DOHH2 (cell line): ENCODE results near the gene TIMELESS.

Experiments
- H3F3A ChIP-seq: fragments of 200-600 bp; sonication (generic), shearing (Covaris generic); 2 replicates; pipeline ENCODE4 v1.6.0; 2016; ENCODE audit warnings: antibody characterized with exemption, mild to moderate bottlenecking; ENCODE audit not compliant: control insufficient read depth, insufficient read depth
- H3K27ac ChIP-seq: fragments of 200-600 bp; sonication (generic); 2 replicates; pipeline ENCODE4 v1.5.1; 2014; ENCODE audit warnings: low read depth, mild to moderate bottlenecking, low read length, moderate library complexity
- H3K27me3 ChIP-seq: fragments of 200-600 bp; sonication (generic); 2 replicates; pipeline ENCODE4 v1.6.1; 2014; ENCODE audit warnings: mild to moderate bottlenecking, low read length, mixed read lengths; ENCODE audit not compliant: control insufficient read depth
- H3K36me3 ChIP-seq: fragments of 200-600 bp; sonication (generic); 2 replicates; pipeline ENCODE4 v1.6.1; 2014; ENCODE audit warnings: mild to moderate bottlenecking, low read length, moderate library complexity, mixed read lengths; ENCODE audit not compliant: control insufficient read depth
- H3K4me1 ChIP-seq: fragments of 200-600 bp; sonication (generic); 2 replicates; pipeline ENCODE4 v1.6.1; 2014; ENCODE audit warnings: mild to moderate bottlenecking, low read length, mixed read lengths; ENCODE audit not compliant: control insufficient read depth
- H3K4me2 ChIP-seq: fragments of 200-600 bp; sonication (generic); 2 replicates; pipeline ENCODE4 v1.6.0; 2014; ENCODE audit warnings: mild to moderate bottlenecking, low read length, moderate library complexity
- H3K4me3 ChIP-seq: fragments of 200-600 bp; sonication (generic); 2 replicates; pipeline ENCODE4 v1.5.1; 2014; ENCODE audit warnings: mild to moderate bottlenecking, low read length, mixed read lengths
- H3K79me2 ChIP-seq: fragments of 200-600 bp; sonication (generic); 2 replicates; pipeline ENCODE4 v1.6.1; 2014; ENCODE audit warnings: mild to moderate bottlenecking, low read length, mixed read lengths; ENCODE audit not compliant: control insufficient read depth
- H3K9me2 ChIP-seq: fragments of 200-600 bp; sonication (generic); replicated peaks from 2 replicates; pipeline ENCODE4 v1.6.1; 2014; ENCODE audit warnings: mild to moderate bottlenecking, low read length, mixed read lengths; ENCODE audit not compliant: control insufficient read depth
- H3K9me3 ChIP-seq: fragments of 200-600 bp; sonication (generic); 2 replicates; pipeline ENCODE4 v1.6.1; 2014; ENCODE audit warnings: antibody characterized with exemption, low read length, mixed read lengths; ENCODE audit not compliant: control insufficient read depth, insufficient read depth
- H4K20me1 ChIP-seq: fragments of 200-600 bp; sonication (generic); 2 replicates; pipeline ENCODE4 v1.6.0; 2014; ENCODE audit warnings: low read depth, mild to moderate bottlenecking, antibody characterized with exemption, low read length, moderate library complexity; ENCODE audit not compliant: control insufficient read depth, insufficient read depth
- CTCF ChIP-seq: fragments of 200-600 bp; sonication (generic); IDR thresholded peaks from one replicate; pipeline ENCODE4 v1.5.1; 2014; ENCODE audit warnings: antibody characterized with exemption, mild to moderate bottlenecking, low read depth, low read length; ENCODE audit not compliant: poor library complexity, severe bottlenecking
- EZH2phosphoT487 ChIP-seq: fragments of 200-600 bp; sonication (generic); IDR thresholded peaks from 2 replicates; pipeline ENCODE4 v1.6.1; 2017; ENCODE audit warnings: borderline replicate concordance, mild to moderate bottlenecking, antibody characterized with exemption, low read length, moderate library complexity, mixed read lengths

Gene TIMELESS

GRCh38 chr12:56474389-56474788, 25.2 kb upstream of the TIMELESS start:
- no peaks in the 10 kb centered on the region for H3K27me3 ChIP-seq
- H3K27ac ChIP-seq = no peak overlapping the region
- H3K36me3 ChIP-seq = peaks cover 34% of the 10 kb centered on the region
- H3K9me3 ChIP-seq = no peaks in the 10 kb centered on the region
- H3K79me2 ChIP-seq = peaks cover 27% of the 10 kb centered on the region
- no peaks in the 10 kb centered on the region for H4K20me1 ChIP-seq
- peaks cover 30% of the 10 kb centered on the region for H3K4me1 ChIP-seq
- no peaks in the 10 kb centered on the region for H3F3A ChIP-seq
- H3K9me2 ChIP-seq = no peaks in the 10 kb centered on the region
- TF ChIP-seq EZH2phosphoT487 (no peak), CTCF (no peak)
- no peak overlapping the region for H3K4me2 ChIP-seq
- H3K4me3 ChIP-seq = no peak overlapping the region

GRCh38 chr12:56469007-56469930, 20.0 kb upstream of the TIMELESS start:
- Histone ChIP-seq H3K27me3 (no peaks in the 10 kb centered on the region), H3F3A (peaks cover 5% of the 10 kb centered on the region; the same call in 1 of the 2 replicates), H3K4me3 (peak overlapping the region; percentile 93), H3K79me2 (peaks cover 37% of the 10 kb centered on the region), H3K27ac (peak overlapping the region; percentile 61), H3K4me1 (peaks cover 40% of the 10 kb centered on the region), H4K20me1 (no peaks in the 10 kb centered on the region), H3K9me3 (no peaks in the 10 kb centered on the region), H3K4me2 (peak overlapping the region; percentile 92), H3K9me2 (no peaks in the 10 kb centered on the region), H3K36me3 (peaks cover 43% of the 10 kb centered on the region)
- TF ChIP-seq CTCF (no peak), EZH2phosphoT487 (no peak)

GRCh38 chr12:56468216-56469006, 19.2 kb upstream of the TIMELESS start, which contains the start of gene SPRYD4:
TSS of gene SPRYD4 (plus strand) at chr12:56468578. CDS start at chr12:56468592, 14 bp downstream.
- Histone ChIP-seq H3K4me2 (peak within 1 kb of the TSS; percentile 92), H3K4me3 (peak within 1 kb of the TSS; percentile 93), H3K9me2 (no peaks in the 10 kb centered on the region), H3K27ac (peak within 1 kb of the TSS; percentile 61), H3F3A (peaks cover 5% of the 10 kb centered on the region; the same call in 1 of the 2 replicates), H4K20me1 (no peaks in the 10 kb centered on the region), H3K79me2 (peaks cover 37% of the 10 kb centered on the region), H3K9me3 (no peaks in the 10 kb centered on the region), H3K27me3 (no peaks in the 10 kb centered on the region), H3K36me3 (peaks cover 40% of the 10 kb centered on the region), H3K4me1 (peaks cover 46% of the 10 kb centered on the region)
- TF ChIP-seq CTCF (peak; percentile 66), EZH2phosphoT487 (no peak)
